Kidney capillary endothelial cell (primary cell): ENCODE data around the gene WDR53.
"Not testable (repeated sequence)": the region's sequence is repeated elsewhere in the genome, so short reads cannot be mapped to it uniquely, and the experiment has no call there.

Experiments
- DNase-seq: peaks from one replicate; pipeline ENCODE4 v3.0.0-alpha.2; 2018; ENCODE audit warnings: low spot score

The WDR53 gene

GRCh38 chr3:196517162-196517800 is 51.1 kb downstream of the WDR53 start:
- no peak for DNase-seq

GRCh38 chr3:196514913-196515621 is 53.3 kb downstream of the WDR53 start, which contains the start of gene SMCO1:
Gene SMCO1 (minus strand): TSS chr3:196515346. CDS start chr3:196515209, 137 bp downstream.
- DNase-seq = no peak

DNA sequence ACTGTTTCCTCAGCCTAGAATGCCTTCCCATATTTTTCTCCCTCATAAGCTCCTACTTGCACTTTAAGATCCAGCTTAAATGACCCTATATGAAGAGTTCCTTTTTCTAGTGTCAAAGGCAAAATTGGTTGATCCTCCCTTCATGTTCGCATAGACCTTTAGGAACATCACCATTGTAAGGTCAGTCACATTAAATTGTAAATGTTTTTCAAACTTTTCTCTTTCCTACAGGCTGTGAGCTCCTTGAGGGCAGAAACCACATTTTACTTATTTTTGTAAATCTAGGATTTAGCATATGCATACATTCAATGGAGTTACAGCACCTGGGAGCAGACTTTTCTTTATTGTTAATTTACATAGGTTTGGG is 54.0 kb downstream of the WDR53 start:
- DNase-seq = no peak

DNA sequence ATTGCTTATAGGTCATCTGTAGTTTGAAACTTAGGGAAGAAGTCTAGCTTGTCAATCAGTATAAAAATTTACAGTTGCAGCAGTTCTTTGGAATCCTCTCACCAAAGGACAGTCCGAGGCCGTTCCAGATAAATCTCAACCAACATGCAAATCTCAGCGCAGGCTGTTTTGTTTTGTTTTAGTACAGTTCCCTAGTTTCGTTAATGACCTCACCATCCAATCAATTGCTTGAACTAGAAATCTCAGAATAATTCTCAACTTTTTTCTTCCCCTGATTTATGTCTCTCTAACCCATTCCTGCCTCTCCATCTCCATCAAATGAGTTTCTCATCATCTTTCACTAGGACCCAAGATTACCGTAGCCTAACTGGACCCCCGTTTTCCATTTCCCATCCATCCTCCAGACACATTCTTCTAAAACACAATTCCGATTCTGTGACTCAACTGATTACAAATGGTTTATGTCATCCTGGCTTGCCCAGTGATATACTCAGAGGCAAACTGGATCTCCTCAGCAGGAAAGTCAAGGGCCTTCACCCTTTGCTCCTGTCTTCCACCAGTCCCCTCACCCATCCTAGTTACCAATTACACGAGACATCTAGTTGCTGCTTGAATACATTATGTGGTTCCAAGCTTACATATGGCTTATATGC is 54.5 kb downstream of the WDR53 start:
- no peak for DNase-seq

DNA sequence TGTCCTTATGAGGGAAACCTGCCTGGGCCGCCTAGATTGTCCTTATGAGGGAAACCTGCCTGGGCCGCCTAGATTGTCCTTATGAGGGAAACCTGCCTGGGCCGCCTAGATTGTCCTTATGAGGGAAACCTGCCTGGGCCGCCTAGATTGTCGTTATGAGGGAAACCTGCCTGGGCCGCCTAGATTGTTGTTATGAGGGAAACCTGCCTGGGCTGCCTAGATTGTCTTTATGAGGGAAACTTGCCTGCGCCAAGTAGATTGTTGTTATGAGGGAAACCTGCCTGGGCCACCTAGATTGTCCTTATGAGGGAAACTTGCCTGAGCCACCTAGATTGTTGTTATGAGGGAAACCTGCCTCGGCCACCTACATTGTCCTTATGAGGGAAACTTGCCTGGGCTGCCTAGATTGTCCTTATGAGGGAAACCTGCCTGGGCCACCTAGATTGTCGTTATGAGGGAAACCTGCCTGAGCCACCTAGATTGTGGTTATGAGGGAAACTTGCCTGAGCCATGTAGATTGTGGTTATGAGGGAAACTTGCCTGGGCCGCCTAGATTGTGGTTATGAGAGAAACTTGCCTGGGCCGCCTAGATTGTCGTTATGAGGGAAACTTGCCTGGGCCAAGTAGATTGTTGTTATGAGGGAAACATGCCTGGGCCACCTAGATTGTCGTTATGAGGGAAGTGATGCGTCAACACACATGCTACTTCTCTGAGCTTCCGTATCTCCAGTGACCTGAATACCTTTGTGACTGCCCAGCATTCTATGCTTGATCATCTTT is 56.5 kb downstream of the WDR53 start:
- DNase-seq = not testable (repeated sequence)

- not testable (repeated sequence) for DNase-seq
Measured at GRCh38 chr3:196511108-196511507, 57.2 kb downstream of the WDR53 start.

DNA sequence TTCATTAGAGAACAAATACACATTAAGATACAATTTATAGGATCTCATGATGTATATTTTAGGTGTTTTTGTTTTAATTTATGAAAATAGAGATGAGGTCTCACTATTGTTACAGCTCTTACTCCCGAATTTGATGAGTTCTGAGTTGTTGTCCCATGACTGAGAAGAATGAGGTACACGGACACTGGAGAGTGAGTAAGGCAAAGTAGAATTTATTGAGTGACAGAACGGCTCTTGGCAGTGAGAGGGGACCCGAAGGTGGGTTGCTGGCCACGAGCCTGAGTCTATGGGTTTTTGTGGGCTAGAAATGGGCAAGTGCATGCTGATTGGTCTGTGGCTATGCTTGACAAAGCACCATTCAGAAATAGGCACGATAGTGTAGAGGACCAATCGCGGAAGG is 61.7 kb downstream of the WDR53 start:
- no peak for DNase-seq

- no peak for DNase-seq
Measured at GRCh38 chr3:196504556-196504955, 63.8 kb downstream of the WDR53 start.
